ENCODE data around the gene EPHB3.
A peak's percentile ranks its signal among the peaks of the same experiment; 100 is the strongest.

DNA sequence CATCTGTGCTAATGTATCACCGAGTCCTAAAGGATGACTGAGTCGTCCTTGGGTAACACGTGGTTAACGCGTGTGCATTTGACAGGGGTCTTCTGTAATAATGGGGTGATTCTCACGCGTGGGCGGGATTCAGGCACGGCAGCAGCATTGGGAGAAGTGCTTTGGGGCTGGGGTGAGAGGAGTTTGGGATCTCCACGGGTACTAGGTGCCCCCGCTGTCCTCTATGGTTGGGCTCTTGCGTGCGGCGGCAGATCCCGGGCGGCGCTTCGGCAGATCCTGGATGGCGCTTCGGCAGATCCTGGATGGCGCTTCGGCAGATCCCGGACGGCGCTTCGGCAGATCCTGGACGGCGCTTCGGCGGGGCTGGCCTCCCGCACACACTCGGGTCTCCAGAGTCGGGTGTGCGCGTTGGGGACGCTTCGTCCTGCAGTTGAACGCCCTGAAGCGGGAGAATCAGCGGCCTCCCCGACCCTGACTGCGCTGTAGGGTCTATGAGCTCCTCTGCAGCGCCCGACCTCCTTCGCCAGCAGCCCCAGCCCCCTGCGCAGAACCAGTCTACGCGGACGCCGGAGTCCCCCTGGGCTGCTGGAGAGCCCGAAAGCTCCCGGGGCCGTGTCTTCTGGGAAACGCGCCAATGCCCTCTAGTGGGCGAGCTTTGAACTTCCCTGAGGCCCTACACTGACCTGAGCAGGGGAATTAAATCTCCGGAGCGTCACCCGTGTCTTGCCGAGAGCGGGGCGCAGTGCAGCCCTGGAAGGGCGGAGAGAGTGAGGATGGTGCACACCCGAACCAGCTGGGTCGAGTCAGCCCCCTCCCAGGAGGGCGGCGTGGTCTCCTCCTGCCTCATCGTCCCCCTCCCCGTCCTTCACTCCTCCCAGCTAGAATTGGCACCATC, 48.1 kb upstream of the EPHB3 start:
- TF ChIP-seq CTCF (IDR thresholded peaks at IDR 0.05) (peak; percentile 80 to 90 (median 87)), POLR2A (IDR thresholded peaks at IDR 0.05) (no peak)
